Measurements from ENCODE around the gene MIPEP. TPM values are rescaled to one million over a fixed set of nuclear protein-coding genes. Genes with fewer than 3 reads are reported as not detected.

MIPEP gene
- polyA plus RNA-seq, 1 donor from 2014 or later, result 9.1 TPM

DNA sequence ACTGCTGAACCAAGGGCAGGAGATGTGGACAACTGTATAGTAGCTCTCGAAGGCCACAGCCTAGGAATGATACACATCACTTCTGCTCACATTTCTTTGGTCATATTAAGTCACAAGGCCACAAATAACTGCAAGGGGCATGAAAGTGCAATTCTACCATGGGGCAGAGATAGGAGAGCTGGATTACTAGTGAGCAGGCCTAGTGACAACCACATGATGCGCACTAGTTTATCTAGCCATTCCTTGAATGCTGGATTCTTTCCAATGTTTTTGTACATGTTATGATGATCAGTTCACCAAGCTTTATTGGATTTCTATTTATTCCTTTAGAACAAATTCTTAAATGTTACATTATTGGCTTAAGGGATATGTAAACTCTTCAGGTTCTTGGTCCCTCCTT lies 100.7 kb downstream of the MIPEP start:
- Histone ChIP-seq H4K20me1 (ENCODE audit: insufficient read depth) (no peaks in the 10 kb centered on the region), H3K79me2 (replicated peaks; ENCODE audit: insufficient read depth, low read length) (no peaks in the 10 kb centered on the region), H3K4me3 (ENCODE audit: low read length) (no peak overlapping the region), H3K9ac (ENCODE audit: low read length) (no peak overlapping the region), H3K9me3 (ENCODE audit: low read length) (no peaks in the 10 kb centered on the region), H3K4me2 (ENCODE audit: low read length) (no peak overlapping the region), H3K27me3 (ENCODE audit: insufficient read depth, low read depth, low read length) (no peaks in the 10 kb centered on the region), H3F3A (ENCODE audit: insufficient read depth, low read length, poor library complexity, severe bottlenecking) (no peaks in the 10 kb centered on the region), H3K9me2 (ENCODE audit: insufficient read depth, low read length) (no peaks in the 10 kb centered on the region), H2AFZ (ENCODE audit: low read depth, low read length) (no peak overlapping the region), H3K36me3 (ENCODE audit: insufficient read depth, low read length) (no peaks in the 10 kb centered on the region), H3K27ac (ENCODE audit: low read length) (no peak overlapping the region)
- TF ChIP-seq EP300 (conservative IDR thresholded peaks at IDR 0.05; ENCODE audit: poor library complexity, severe bottlenecking), result no peak
- no peak for TF ChIP-seq MXI1 (conservative IDR thresholded peaks at IDR 0.05; ENCODE audit: poor library complexity, severe bottlenecking)
- TF ChIP-seq SMC3 (conservative IDR thresholded peaks at IDR 0.05; ENCODE audit: poor library complexity), result no peak
- TF ChIP-seq, protein P1, sequence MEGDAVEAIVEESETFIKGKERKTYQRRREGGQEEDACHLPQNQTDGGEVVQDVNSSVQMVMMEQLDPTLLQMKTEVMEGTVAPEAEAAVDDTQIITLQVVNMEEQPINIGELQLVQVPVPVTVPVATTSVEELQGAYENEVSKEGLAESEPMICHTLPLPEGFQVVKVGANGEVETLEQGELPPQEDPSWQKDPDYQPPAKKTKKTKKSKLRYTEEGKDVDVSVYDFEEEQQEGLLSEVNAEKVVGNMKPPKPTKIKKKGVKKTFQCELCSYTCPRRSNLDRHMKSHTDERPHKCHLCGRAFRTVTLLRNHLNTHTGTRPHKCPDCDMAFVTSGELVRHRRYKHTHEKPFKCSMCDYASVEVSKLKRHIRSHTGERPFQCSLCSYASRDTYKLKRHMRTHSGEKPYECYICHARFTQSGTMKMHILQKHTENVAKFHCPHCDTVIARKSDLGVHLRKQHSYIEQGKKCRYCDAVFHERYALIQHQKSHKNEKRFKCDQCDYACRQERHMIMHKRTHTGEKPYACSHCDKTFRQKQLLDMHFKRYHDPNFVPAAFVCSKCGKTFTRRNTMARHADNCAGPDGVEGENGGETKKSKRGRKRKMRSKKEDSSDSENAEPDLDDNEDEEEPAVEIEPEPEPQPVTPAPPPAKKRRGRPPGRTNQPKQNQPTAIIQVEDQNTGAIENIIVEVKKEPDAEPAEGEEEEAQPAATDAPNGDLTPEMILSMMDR (IDR thresholded peaks at IDR 0.05; ENCODE audit: poor library complexity, severe bottlenecking), result no peak
- TF ChIP-seq POLR2AphosphoS5 (IDR thresholded peaks at IDR 0.05), result no peak
- no peak for TF ChIP-seq TAF1 (IDR thresholded peaks at IDR 0.05; ENCODE audit: low read depth)
- TF ChIP-seq, protein P2, sequence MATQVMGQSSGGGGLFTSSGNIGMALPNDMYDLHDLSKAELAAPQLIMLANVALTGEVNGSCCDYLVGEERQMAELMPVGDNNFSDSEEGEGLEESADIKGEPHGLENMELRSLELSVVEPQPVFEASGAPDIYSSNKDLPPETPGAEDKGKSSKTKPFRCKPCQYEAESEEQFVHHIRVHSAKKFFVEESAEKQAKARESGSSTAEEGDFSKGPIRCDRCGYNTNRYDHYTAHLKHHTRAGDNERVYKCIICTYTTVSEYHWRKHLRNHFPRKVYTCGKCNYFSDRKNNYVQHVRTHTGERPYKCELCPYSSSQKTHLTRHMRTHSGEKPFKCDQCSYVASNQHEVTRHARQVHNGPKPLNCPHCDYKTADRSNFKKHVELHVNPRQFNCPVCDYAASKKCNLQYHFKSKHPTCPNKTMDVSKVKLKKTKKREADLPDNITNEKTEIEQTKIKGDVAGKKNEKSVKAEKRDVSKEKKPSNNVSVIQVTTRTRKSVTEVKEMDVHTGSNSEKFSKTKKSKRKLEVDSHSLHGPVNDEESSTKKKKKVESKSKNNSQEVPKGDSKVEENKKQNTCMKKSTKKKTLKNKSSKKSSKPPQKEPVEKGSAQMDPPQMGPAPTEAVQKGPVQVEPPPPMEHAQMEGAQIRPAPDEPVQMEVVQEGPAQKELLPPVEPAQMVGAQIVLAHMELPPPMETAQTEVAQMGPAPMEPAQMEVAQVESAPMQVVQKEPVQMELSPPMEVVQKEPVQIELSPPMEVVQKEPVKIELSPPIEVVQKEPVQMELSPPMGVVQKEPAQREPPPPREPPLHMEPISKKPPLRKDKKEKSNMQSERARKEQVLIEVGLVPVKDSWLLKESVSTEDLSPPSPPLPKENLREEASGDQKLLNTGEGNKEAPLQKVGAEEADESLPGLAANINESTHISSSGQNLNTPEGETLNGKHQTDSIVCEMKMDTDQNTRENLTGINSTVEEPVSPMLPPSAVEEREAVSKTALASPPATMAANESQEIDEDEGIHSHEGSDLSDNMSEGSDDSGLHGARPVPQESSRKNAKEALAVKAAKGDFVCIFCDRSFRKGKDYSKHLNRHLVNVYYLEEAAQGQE (IDR thresholded peaks at IDR 0.05; ENCODE audit: borderline replicate concordance), result no peak
- no peak for TF ChIP-seq RAD21 (conservative IDR thresholded peaks at IDR 0.05)
- TF ChIP-seq EZH2 (IDR thresholded peaks at IDR 0.05; ENCODE audit: borderline replicate concordance, insufficient read depth, low read length, poor library complexity, severe bottlenecking), result no peak

DNA sequence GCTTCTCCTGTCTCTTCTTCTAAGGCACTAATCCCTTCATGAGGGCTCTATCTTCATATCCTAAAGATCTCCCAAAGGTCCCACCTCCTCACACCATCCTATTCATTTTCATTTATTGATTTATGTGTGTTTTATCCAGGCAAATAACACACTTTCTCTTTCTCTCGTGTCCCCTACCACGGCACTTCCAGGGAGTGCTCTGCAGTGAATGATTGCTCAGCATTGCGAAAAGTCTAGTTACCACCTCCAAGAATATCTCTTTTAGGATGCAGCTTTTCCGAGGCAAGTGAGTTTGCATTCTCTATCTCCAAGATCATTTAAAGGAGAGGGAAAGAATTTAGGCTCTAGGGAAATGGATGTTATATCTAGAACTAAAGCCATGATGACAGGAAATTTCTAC lies 101.7 kb downstream of the MIPEP start:
- H2AFZ ChIP-seq (ENCODE audit: low read depth, low read length), result no peak overlapping the region
- H4K20me1 ChIP-seq (ENCODE audit: insufficient read depth), result no peaks in the 10 kb centered on the region
- H3K79me2 ChIP-seq (replicated peaks; ENCODE audit: insufficient read depth, low read length), result no peaks in the 10 kb centered on the region
- H3K27ac ChIP-seq (ENCODE audit: low read length), result no peak overlapping the region
- H3K4me3 ChIP-seq (ENCODE audit: low read length), result no peak overlapping the region
- no peaks in the 10 kb centered on the region for H3K9me2 ChIP-seq (ENCODE audit: insufficient read depth, low read length)
- no peak for TF ChIP-seq TAF1 (IDR thresholded peaks at IDR 0.05; ENCODE audit: low read depth)
- TF ChIP-seq MXI1 (conservative IDR thresholded peaks at IDR 0.05; ENCODE audit: poor library complexity, severe bottlenecking), result no peak
- no peak for TF ChIP-seq SMC3 (conservative IDR thresholded peaks at IDR 0.05; ENCODE audit: poor library complexity)
- TF ChIP-seq, protein P1 (IDR thresholded peaks at IDR 0.05; ENCODE audit: poor library complexity, severe bottlenecking), result no peak
- no peak for TF ChIP-seq RAD21 (conservative IDR thresholded peaks at IDR 0.05)
- no peak for TF ChIP-seq POLR2AphosphoS5 (IDR thresholded peaks at IDR 0.05)
- TF ChIP-seq EZH2 (IDR thresholded peaks at IDR 0.05; ENCODE audit: borderline replicate concordance, insufficient read depth, low read length, poor library complexity, severe bottlenecking), result no peak
- TF ChIP-seq, protein P2 (IDR thresholded peaks at IDR 0.05; ENCODE audit: borderline replicate concordance), result no peak
- TF ChIP-seq EP300 (conservative IDR thresholded peaks at IDR 0.05; ENCODE audit: poor library complexity, severe bottlenecking), result no peak
- H3K9me3 ChIP-seq (ENCODE audit: low read length), result no peaks in the 10 kb centered on the region
- H3K36me3 ChIP-seq (ENCODE audit: insufficient read depth, low read length), result no peaks in the 10 kb centered on the region
- no peaks in the 10 kb centered on the region for H3K27me3 ChIP-seq (ENCODE audit: insufficient read depth, low read depth, low read length)
- no peak overlapping the region for H3K9ac ChIP-seq (ENCODE audit: low read length)
- H3K4me2 ChIP-seq (ENCODE audit: low read length), result no peak overlapping the region
- H3F3A ChIP-seq (ENCODE audit: insufficient read depth, low read length, poor library complexity, severe bottlenecking), result no peaks in the 10 kb centered on the region

Data from neural cell (in vitro differentiated cells).